ENCODE results near the gene SLC35F3. TPM values are rescaled to one million over a fixed set of nuclear protein-coding genes. Genes with fewer than 3 reads are reported as not detected.

The SLC35F3 gene
- total and polyA plus RNA-seq, 9 of the 15 experiments (the other 6 are each of a cell fraction or from before 2014, with no cell fraction given), result 0.04 to 0.07 (median 0.04) TPM; not detected in 6

- TF ChIP-seq ZNF512 (tag; IDR thresholded peaks at IDR 0.05), result no peak
- no peak for TF ChIP-seq TAF7 (tag; IDR thresholded peaks at IDR 0.05)
- TF ChIP-seq TSC22D4 (tag; IDR thresholded peaks at IDR 0.05), result no peak
- TF ChIP-seq CEBPB (tag; IDR thresholded peaks at IDR 0.05), result no peak
- TF ChIP-seq ATF4 (CRISPR knock-in tag; IDR thresholded peaks at IDR 0.05), result no peak
- TF ChIP-seq IFI16 (CRISPR knock-in tag; IDR thresholded peaks at IDR 0.05), result no peak
- peak; percentile 81 for TF ChIP-seq MGA (IDR thresholded peaks at IDR 0.05)
- TF ChIP-seq DMBX1 (CRISPR knock-in tag; IDR thresholded peaks at IDR 0.05; ENCODE audit: borderline replicate concordance), result no peak
- TF ChIP-seq OTX1 (CRISPR knock-in tag; IDR thresholded peaks at IDR 0.05), result no peak
- TF ChIP-seq MLLT1 (IDR thresholded peaks at IDR 0.05), result no peak
- TF ChIP-seq ZNF354B (CRISPR knock-in tag; IDR thresholded peaks at IDR 0.05), result no peak
- no peak for TF ChIP-seq BACH1 (tag; IDR thresholded peaks at IDR 0.05)
Measured at GRCh38 chr1:234231061-234231892, 326.8 kb downstream of the SLC35F3 start (continued).

Data from K562 (cell line).